Activated naive CD4-positive, alpha-beta T cell treated with anti-CD3 and anti-CD28 coated beads for 36 hours (primary cell): Measurements from ENCODE around the gene GALNT12. TPM values are rescaled to one million over a fixed set of nuclear protein-coding genes. Genes with fewer than 3 reads are reported as not detected.

Source experiments
- CTCF ChIA-PET: fragments of 350-600 bp; sonication (Branson Sonifier 250); formaldehyde crosslinking; loops from one replicate; lab custom pipeline; 2021; ENCODE audit warnings: antibody characterized with exemption; lab: Charles Lee
- DNase-seq: peaks from one replicate; pipeline ENCODE4 v3.0.0-alpha.2; 2020
- H3K27ac Mint-ChIP-seq: one replicate; pipeline ENCODE4 v1.8.0; 2021; ENCODE audit warnings: mild to moderate bottlenecking, mixed read lengths
- H3K27me3 Mint-ChIP-seq: one replicate; pipeline ENCODE4 v1.8.0; 2021; ENCODE audit warnings: low read depth, mixed read lengths
- H3K36me3 Mint-ChIP-seq: one replicate; pipeline ENCODE4 v1.8.0; 2021; ENCODE audit warnings: low read depth, mixed read lengths
- H3K4me1 Mint-ChIP-seq: one replicate; pipeline ENCODE4 v1.8.0; 2021; ENCODE audit warnings: low read depth, mixed read lengths
- H3K4me3 Mint-ChIP-seq: one replicate; pipeline ENCODE4 v1.8.0; 2021; ENCODE audit warnings: mild to moderate bottlenecking, moderate library complexity, mixed read lengths
- H3K9me3 Mint-ChIP-seq: one replicate; pipeline ENCODE4 v1.8.0; 2021; ENCODE audit warnings: mixed read lengths
- intact Hi-C: fragments of 100-400 bp; cut with micrococcal nuclease; formaldehyde crosslinking; loops from one replicate; pipeline ENCODE4 v1.15.1; 2023
- total RNA-seq, 2 experiments: library from RNA; stranded (reverse); gene quantifications; one replicate each; pipeline ENCODE4 v1.2.3, GENCODE V29; 2021

Gene GALNT12
- 10 to 100 TPM; 12.9 to 13.5 TPM for total RNA-seq

DNA sequence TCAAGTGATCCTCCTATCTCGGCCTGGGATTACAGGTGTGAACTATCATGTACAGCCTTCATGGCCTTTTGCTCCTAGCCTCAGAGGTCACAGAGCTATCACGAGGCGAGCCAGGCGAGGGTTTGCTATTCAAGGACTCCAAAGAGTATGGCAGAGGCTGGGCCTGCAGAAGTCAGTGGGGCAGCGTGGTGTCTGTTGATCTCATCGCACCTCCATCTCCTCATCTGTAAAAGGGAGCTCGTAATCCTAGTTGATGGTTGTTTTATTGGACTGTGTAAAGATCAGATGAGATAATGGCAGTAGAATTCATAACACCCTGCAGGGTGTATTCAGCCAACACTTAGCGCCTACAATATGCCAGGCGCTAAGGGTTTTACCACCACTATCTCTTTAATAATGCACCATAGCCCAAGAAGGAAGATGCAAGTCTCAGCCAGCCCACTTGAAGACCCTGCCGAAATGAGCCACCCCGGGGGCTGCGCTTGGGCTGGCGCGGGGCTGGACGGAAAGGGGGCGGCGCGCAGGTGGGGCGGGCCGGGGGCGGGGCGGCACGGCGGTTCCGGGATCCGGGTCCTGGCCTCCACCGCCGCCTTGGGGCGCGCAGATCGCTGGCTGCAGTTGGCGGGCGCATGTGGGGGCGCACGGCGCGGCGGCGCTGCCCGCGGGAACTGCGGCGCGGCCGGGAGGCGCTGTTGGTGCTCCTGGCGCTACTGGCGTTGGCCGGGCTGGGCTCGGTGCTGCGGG is at the start of gene GALNT12:
Gene GALNT12, plus strand, starts transcription at position 601 of the 744 bp plus-strand sequence. Its CDS starts 29 bp downstream, at position 630.
- Mint-ChIP-seq H3K4me1 (peaks cover 42% of the 10 kb centered on the region), H3K27ac (no peak within 1 kb of the TSS), H3K9me3 (no peaks in the 10 kb centered on the region), H3K27me3 (no peaks in the 10 kb centered on the region), H3K36me3 (peaks cover 2% of the 10 kb centered on the region), H3K4me3 (peak within 1 kb of the TSS; percentile 82)
- DNase-seq: peak; percentile 56
- CTCF ChIA-PET: interaction anchor here (0.6 to 3.3 kb wide), 12 partner anchors 10 to 334 kb away, joined by 3 to 31 read pairs (median 5); partner anchors contain the start of gene ANKS6
- intact Hi-C loops: loop anchor here (5.0 kb wide), 2 partner anchors 330 to 415 kb away; partner anchors contain the start of genes ALG2 and SEC61B

DNA sequence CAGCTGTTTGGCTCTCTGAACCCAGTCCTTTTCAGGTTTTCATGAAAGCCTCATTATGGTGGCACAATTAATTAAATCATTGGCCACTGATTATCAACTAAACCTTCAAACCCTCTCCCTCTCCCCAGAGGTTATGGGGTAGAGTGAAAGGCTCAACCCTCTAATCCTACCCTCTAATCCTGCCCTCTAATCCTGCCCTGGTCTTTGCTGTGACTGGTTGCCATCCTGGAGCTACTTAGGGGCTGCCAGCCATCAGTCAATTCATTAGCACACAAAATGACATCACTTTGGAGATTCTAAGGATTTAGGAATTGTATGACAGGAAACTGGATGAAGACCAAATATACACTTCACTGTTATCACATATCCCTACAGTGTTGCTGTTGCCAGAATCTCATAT is 47.2 kb upstream of the GALNT12 start:
- intact Hi-C loops: no loop called here
- Mint-ChIP-seq H3K36me3 (peaks cover 46% of the 10 kb centered on the region), H3K4me1 (no peaks in the 10 kb centered on the region), H3K27ac (no peak overlapping the region), H3K9me3 (peaks cover 12% of the 10 kb centered on the region), H3K4me3 (no peak overlapping the region), H3K27me3 (no peaks in the 10 kb centered on the region)
- CTCF ChIA-PET: interaction anchor here (4.6 kb wide), 1 partner anchor 15 kb away, joined by 25 read pairs; no protein-coding TSS in a partner anchor
- no peak for DNase-seq

- intact Hi-C loops: no loop called here
- DNase-seq: no peak
- CTCF ChIA-PET: no interaction called here
- Mint-ChIP-seq H3K9me3 (peaks cover 3% of the 10 kb centered on the region), H3K4me3 (no peak overlapping the region), H3K4me1 (no peaks in the 10 kb centered on the region), H3K27ac (no peak overlapping the region), H3K36me3 (peaks cover 46% of the 10 kb centered on the region), H3K27me3 (no peaks in the 10 kb centered on the region)
Measured at GRCh38 chr9:98763986-98764745, 43.3 kb upstream of the GALNT12 start.

GRCh38 chr9:98765256-98765655 is 42.2 kb upstream of the GALNT12 start:
- H3K36me3 Mint-ChIP-seq: peaks cover 47% of the 10 kb centered on the region
- CTCF ChIA-PET: interaction anchor here (2.9 kb wide), 1 partner anchor 10 kb away, joined by 15 read pairs; no protein-coding TSS in a partner anchor
- no peaks in the 10 kb centered on the region for H3K27me3 Mint-ChIP-seq
- no peak overlapping the region for H3K27ac Mint-ChIP-seq
- no peak overlapping the region for H3K4me3 Mint-ChIP-seq
- intact Hi-C loops: no loop called here
- H3K4me1 Mint-ChIP-seq: no peaks in the 10 kb centered on the region
- peaks cover 2% of the 10 kb centered on the region for H3K9me3 Mint-ChIP-seq
- DNase-seq: no peak

GRCh38 chr9:98766586-98766985 is 40.9 kb upstream of the GALNT12 start:
- intact Hi-C loops: no loop called here
- Mint-ChIP-seq H3K27ac (no peak overlapping the region), H3K9me3 (peaks cover 2% of the 10 kb centered on the region), H3K27me3 (no peaks in the 10 kb centered on the region), H3K4me3 (no peak overlapping the region), H3K4me1 (no peaks in the 10 kb centered on the region), H3K36me3 (peaks cover 52% of the 10 kb centered on the region)
- CTCF ChIA-PET: interaction anchor here (2.9 kb wide), 1 partner anchor 9 kb away, joined by 15 read pairs; no protein-coding TSS in a partner anchor
- DNase-seq: no peak

DNA sequence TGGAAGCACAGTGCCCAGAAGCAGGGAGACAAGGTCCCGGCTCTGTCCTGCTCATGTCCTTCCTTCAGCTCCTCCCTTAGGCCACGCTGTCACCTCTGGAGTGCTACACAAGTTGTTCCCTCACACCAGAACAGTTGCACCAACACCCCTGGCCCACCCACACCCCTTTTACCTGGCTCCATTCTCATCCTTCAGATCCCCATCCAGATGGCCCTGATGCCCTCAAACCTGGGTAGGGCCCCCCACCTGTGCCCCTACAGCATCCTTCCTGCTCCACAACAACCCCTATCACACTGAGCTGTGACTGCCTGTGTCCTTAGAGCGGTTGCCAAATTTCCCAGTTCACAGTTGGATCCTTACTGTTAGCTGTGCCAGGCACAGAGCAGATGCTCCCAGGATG is 40.3 kb upstream of the GALNT12 start:
- H3K27me3 Mint-ChIP-seq: no peaks in the 10 kb centered on the region
- CTCF ChIA-PET: interaction anchor here (2.9 kb wide), 1 partner anchor 8 kb away, joined by 15 read pairs; no protein-coding TSS in a partner anchor
- H3K4me3 Mint-ChIP-seq: no peak overlapping the region
- intact Hi-C loops: no loop called here
- H3K27ac Mint-ChIP-seq: no peak overlapping the region
- peaks cover 54% of the 10 kb centered on the region for H3K36me3 Mint-ChIP-seq
- no peaks in the 10 kb centered on the region for H3K4me1 Mint-ChIP-seq
- H3K9me3 Mint-ChIP-seq: peaks cover 2% of the 10 kb centered on the region
- no peak for DNase-seq

DNA sequence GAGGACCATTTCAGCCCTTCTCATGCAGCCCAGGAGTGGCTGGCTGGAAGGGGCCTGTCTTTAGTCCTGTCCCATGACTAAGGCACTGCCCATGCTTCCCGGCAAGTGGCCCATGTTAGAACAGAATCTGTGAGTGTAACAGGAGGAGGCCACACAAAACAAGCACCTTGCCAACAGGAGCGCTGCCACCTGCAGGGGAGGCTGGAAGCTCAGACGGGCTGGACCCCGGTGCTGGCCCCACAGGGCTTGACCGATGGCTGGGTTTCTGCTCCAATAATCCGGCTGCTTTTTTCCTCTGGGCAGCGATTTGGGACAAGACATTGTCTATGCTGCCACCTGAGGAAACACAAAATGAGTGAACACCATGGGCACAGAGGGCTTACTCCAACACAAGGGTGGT is 39.6 kb upstream of the GALNT12 start:
- CTCF ChIA-PET: interaction anchor here (2.9 kb wide), 1 partner anchor 8 kb away, joined by 15 read pairs; no protein-coding TSS in a partner anchor
- intact Hi-C loops: no loop called here
- Mint-ChIP-seq H3K4me3 (no peak overlapping the region), H3K9me3 (peaks cover 2% of the 10 kb centered on the region), H3K27me3 (no peaks in the 10 kb centered on the region), H3K36me3 (peaks cover 58% of the 10 kb centered on the region), H3K27ac (no peak overlapping the region), H3K4me1 (no peaks in the 10 kb centered on the region)
- DNase-seq: no peak

DNA sequence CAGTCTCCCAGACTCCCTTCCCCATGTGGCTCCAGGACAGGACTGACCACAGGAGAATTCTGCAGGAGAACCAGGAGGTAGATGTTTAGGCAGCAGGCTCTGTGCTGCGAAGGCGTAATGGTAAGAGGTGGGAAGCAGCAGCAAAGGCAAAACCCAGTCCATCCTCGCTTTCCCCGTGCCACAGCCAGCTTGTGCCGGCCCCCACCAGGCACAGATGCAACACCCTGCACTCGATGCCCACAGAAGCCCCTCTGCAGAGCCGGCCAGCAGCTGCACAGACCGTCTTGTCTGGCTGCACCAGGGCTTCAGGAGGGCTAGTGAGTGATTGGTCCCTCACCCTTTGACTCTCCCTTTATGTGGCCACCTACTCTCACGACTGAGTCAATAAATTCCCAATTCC is 39.1 kb upstream of the GALNT12 start:
- DNase-seq: no peak
- Mint-ChIP-seq H3K27ac (no peak overlapping the region), H3K4me1 (no peaks in the 10 kb centered on the region), H3K27me3 (no peaks in the 10 kb centered on the region), H3K36me3 (peaks cover 61% of the 10 kb centered on the region), H3K9me3 (peaks cover 2% of the 10 kb centered on the region), H3K4me3 (no peak overlapping the region)
- CTCF ChIA-PET: no interaction called here
- intact Hi-C loops: no loop called here

DNA sequence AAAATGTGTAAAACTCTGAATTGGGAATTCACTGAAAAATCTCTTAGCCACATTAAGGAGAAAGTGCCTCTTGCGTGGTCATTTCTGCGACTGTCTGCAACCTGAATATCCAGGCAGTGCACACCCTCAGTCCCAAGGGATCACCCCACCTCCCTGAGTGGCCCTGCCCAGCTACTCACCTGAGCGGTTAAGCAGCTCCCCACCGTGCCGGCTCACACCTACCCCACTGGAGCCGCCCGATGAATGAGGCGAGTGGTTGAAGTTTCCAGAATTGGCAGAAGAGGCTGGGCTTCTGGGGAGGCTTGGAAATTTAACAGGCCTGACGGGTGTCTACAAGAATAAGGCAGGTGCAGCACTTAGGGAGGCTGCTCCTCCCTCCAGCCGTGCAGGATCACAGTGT is 36.8 kb upstream of the GALNT12 start:
- no peak overlapping the region for H3K4me3 Mint-ChIP-seq
- H3K36me3 Mint-ChIP-seq: peaks cover 44% of the 10 kb centered on the region
- CTCF ChIA-PET: no interaction called here
- no peaks in the 10 kb centered on the region for H3K27me3 Mint-ChIP-seq
- H3K27ac Mint-ChIP-seq: no peak overlapping the region
- no peaks in the 10 kb centered on the region for H3K4me1 Mint-ChIP-seq
- H3K9me3 Mint-ChIP-seq: no peaks in the 10 kb centered on the region
- no peak for DNase-seq
- intact Hi-C loops: no loop called here

DNA sequence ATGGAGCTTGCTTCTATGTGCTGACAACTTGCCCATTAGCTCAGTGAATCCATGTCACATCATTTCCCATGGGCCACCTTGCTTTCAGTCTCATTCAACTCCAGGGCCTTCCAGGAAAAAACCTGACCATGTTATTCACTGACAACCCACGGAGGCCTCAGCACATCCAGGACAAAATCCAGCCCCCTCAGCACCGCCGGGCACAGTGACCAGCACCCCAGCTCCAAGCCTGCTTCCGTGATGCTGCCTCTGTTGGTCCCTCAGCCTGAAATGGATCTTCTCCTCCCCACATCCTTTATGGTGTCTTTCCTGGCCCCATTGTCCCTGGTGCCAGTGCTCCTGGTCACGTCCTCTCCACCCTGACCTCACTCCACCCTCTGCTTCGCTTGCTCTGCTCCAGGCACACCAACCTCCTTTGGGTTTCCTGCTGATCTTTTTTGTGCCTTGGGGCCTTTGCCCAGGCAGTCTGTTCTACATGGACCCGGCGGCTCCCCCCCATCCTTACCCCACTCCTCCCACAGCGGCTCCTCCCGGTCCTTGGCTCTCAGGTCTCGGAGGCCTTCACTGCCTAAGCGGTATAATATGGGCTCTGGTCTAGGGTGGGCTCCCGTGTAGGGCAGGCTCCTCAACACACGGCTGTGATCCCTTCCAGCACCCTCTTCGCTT is 36.1 kb upstream of the GALNT12 start:
- no peaks in the 10 kb centered on the region for H3K4me1 Mint-ChIP-seq
- CTCF ChIA-PET: no interaction called here
- no peak for DNase-seq
- no peak overlapping the region for H3K27ac Mint-ChIP-seq
- H3K9me3 Mint-ChIP-seq: no peaks in the 10 kb centered on the region
- no peak overlapping the region for H3K4me3 Mint-ChIP-seq
- intact Hi-C loops: no loop called here
- H3K27me3 Mint-ChIP-seq: no peaks in the 10 kb centered on the region
- H3K36me3 Mint-ChIP-seq: peaks cover 43% of the 10 kb centered on the region

DNA sequence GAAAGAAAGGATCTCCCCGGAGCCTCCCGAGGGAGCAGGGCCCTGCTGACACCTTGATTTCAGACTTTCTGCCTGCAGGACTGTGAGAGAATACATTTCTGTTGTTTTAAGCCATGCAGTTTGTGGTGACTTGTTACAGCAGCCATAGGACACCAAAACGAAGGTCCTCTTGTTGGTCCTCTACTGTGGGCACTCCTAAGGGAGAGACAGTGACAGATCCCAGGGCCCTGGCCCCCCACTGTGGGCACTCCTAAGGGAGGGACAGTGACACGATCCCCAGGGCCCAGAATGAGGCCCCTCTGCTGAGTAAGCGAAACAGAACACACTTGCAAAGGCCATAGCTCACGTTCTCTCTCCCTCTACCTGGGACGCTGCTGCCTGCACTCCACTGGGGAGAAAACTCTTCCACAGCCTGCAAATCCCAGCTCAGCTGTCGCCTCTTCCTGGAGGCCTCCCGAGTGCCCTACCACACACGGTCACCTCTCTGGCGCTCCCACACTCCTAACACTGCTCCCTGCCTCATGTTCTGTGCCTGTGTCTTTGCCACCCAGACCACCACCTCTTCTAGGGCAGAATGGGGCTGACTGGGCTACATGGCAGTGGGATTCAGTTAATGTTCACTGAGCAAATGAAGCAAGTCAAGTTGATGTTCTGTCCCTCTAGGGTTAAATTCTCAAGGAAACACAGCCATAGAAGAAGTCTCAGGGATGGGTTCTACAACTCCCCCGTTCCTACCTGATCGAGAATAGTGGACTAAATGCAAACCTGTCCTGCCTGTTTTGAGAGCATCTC is 34.9 kb upstream of the GALNT12 start:
- H3K27ac Mint-ChIP-seq: no peak overlapping the region
- H3K4me3 Mint-ChIP-seq: no peak overlapping the region
- no peak for DNase-seq
- no peaks in the 10 kb centered on the region for H3K27me3 Mint-ChIP-seq
- no peaks in the 10 kb centered on the region for H3K9me3 Mint-ChIP-seq
- CTCF ChIA-PET: interaction anchor here (0.9 kb wide), 1 partner anchor 51 kb away, joined by 3 read pairs; no protein-coding TSS in a partner anchor
- intact Hi-C loops: no loop called here
- H3K4me1 Mint-ChIP-seq: no peaks in the 10 kb centered on the region
- peaks cover 34% of the 10 kb centered on the region for H3K36me3 Mint-ChIP-seq
